NCI-H2227 (cell line): Measurements from ENCODE around the gene MTCH1.

Source experiments
- DNase-seq: peaks from one replicate; lab custom pipeline; 2025; ENCODE audit not compliant: unreplicated experiment; lab: John Stamatoyannopoulos, UW

MTCH1 gene

GRCh38 chr6:36929152-36929551 is 56.8 kb downstream of the MTCH1 start:
- DNase-seq: no peak

DNA sequence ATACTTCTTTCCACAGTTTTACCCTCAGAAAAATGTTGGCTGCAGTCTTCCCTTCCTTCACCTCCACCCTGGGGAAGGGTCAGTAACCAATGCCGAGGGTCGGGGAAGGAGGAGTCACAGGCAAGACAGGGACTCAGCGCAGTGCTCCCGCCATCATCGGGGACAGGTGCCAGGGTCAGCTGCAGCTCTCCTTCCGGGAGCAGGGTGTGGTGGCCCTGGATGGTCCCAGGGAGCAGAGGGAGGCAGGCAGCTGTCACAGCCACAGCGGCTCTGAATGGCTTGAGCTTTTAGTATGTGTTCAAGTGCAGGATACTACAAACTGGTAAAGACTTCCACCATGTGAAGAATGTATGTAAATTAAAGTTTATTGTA is 57.5 kb downstream of the MTCH1 start:
- DNase-seq: no peak

GRCh38 chr6:36927691-36928546 is 58.1 kb downstream of the MTCH1 start:
- no peak for DNase-seq

GRCh38 chr6:36926708-36927513 is 59.1 kb downstream of the MTCH1 start:
- DNase-seq: no peak

DNA sequence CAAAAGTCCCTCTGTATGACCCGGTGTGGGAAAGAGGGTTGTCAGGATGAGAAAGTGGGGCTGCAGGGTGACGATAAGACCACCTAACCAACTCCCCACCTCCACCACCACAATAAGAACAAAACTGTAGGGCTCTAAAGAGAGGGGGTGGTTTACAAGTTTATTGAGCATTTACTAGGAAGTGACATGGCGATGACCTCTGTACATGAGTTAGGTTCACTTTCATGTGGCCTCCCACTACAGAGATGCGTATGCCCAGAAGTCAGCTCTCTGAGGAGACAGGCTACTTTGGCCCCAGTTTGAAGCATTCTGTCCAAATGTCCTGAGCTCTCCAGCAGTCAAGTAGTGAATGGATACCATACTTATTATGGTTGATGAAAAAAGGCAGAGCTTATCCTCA is 60.2 kb downstream of the MTCH1 start:
- DNase-seq: no peak

- no peak for DNase-seq
Measured at GRCh38 chr6:36924778-36925374, 61.1 kb downstream of the MTCH1 start.

DNA sequence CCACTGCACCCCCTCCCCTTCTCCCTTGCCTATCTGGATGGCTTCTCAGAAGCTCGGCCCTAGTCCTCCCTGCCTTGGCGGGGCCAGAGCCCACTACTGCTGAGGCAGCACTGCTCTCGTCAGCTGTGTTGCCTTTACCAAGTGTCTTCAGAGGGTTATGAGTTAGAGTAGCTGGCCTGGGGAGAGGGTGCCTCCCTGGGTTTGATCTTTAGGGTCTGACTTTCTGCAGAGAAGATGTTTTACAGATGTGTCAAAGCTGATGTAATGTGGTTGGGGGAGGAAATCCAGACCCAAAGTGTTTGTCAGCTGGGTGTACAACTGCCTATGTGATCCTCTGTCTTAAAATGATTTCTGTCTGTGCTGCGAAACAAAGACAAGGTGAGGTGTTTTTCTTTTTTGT is 61.9 kb downstream of the MTCH1 start:
- no peak for DNase-seq

- no peak for DNase-seq
Measured at GRCh38 chr6:36920546-36920945, 65.5 kb downstream of the MTCH1 start.

GRCh38 chr6:36920049-36920448 is 65.9 kb downstream of the MTCH1 start:
- no peak for DNase-seq
